Measurements from ENCODE around the gene CTSE. TPM values are rescaled to one million over a fixed set of nuclear protein-coding genes. Genes with fewer than 3 reads are reported as not detected.
A peak's percentile ranks its signal among the peaks of the same experiment; 100 is the strongest.

CTSE gene
- total and polyA plus RNA-seq, 9 of the 15 experiments (the other 6 are each of a cell fraction or from before 2014, with no cell fraction given) = 0.04 to 0.18 (median 0.09) TPM; not detected in 4

DNA sequence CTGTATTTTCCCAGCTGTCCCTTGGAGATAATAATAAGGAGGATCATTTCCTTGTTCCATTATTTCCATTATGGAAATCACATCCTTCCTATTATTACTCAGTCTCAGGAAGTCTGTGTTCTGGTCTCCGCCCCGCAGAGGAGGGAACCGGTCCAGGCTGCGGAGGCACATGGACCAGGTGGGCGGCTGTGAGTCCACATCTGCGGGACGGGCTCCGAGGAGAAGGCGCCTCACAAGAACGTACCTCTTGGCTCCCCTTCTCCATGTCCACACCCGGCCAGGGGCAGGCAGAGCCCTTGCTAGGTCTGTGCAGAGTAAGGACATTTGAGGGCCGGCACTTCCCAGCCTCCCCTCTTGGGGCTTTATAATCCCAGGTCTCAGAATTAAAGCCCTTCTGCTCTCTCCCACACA is 35.1 kb downstream of the CTSE start:
- H3K4me3 ChIP-seq = no peak overlapping the region
- H3K9me1 ChIP-seq (ENCODE audit: control insufficient read depth, insufficient read depth, low read length) = no peaks in the 10 kb centered on the region
- in situ Hi-C loops (cut with MboI) (no loop called here), intact Hi-C loops (cut with micrococcal nuclease) (no loop called here)
- H3K4me1 ChIP-seq (replicated peaks in 1 of 2; ENCODE audit: control insufficient read depth in 2 of 2, insufficient read depth in 2 of 2, low read length in 2 of 2) = no peaks in the 10 kb centered on the region; a peak in 1 of 5 replicates
- H3K4me2 ChIP-seq (ENCODE audit: insufficient read depth, low read length) = no peak overlapping the region
- no peak overlapping the region for H2AFZ ChIP-seq (ENCODE audit: low read depth, low read length)
- H3K27ac ChIP-seq (ENCODE audit: extremely low read depth, low read depth, low read length) = no peak overlapping the region
- no peaks in the 10 kb centered on the region for H3K79me2 ChIP-seq (ENCODE audit: control insufficient read depth, insufficient read depth, low read length)
- ATAC-seq (peak; percentile 37), DNase-seq (ENCODE audit: extremely low read depth in 1 of 4, low spot score in 3 of 4) (no peak), FAIRE-seq (no peak)
- H3K27me3 ChIP-seq (ENCODE audit: control insufficient read depth in 2 of 2, insufficient read depth in 2 of 2, low read length in 2 of 2) = peaks cover 11 to 55% of the 10 kb centered on the region in 2 experiments
- H4K20me1 ChIP-seq (replicated peaks; ENCODE audit: control insufficient read depth, insufficient read depth, low read length) = 0 out of 2 replicates have a peak, but pooled peaks cover 11% of the 10 kb centered on the region
- CTCF ChIA-PET (ENCODE audit: low intra/inter-chr PET ratio) = interaction anchor here (0.7 kb wide), 1 partner anchor 331 kb away, joined by 3 read pairs; no protein-coding TSS in a partner anchor
- no peaks in the 10 kb centered on the region for H3K9me3 ChIP-seq (replicated peaks; ENCODE audit: control insufficient read depth, insufficient read depth, low read depth, low read length)
- no TSS peak for BruUV-seq (replicated peaks)
- H3K36me3 ChIP-seq (ENCODE audit: control insufficient read depth, insufficient read depth, low read length) = no peaks in the 10 kb centered on the region
- WGBS (ENCODE audit: insufficient coverage, low coverage, missing lambda C conversion rate) = 16% methylated on average over 12 of the region's 12 CpGs
- H3K9ac ChIP-seq (ENCODE audit: insufficient read depth in 1 of 2, low read depth in 2 of 2, low read length in 2 of 2) = no peak overlapping the region; a peak in 1 of 4 replicates
- POLR2A ChIA-PET = no interaction called here
- no peak for TF ChIP-seq MYNN (IDR thresholded peaks at IDR 0.05)
- no peak for TF ChIP-seq MYNN (CRISPR knock-in tag; IDR thresholded peaks at IDR 0.05)
- TF ChIP-seq ZNF224 (CRISPR knock-in tag; IDR thresholded peaks at IDR 0.05) = no peak
- TF ChIP-seq RCOR1 (IDR thresholded peaks at IDR 0.05; ENCODE audit: borderline replicate concordance in 1 of 2, low read depth in 2 of 2, low read length in 2 of 2) = no peak
- no peak for TF ChIP-seq PPARD (CRISPR knock-in tag; IDR thresholded peaks at IDR 0.05)
- TF ChIP-seq RREB1 (CRISPR knock-in tag; IDR thresholded peaks at IDR 0.05) = no peak
- TF ChIP-seq SRSF9 (IDR thresholded peaks at IDR 0.05; ENCODE audit: borderline replicate concordance, low read depth, low read length) = no peak
- TF ChIP-seq ZNF77 (CRISPR knock-in tag; IDR thresholded peaks at IDR 0.05) = no peak
- TF ChIP-seq, protein P1, sequence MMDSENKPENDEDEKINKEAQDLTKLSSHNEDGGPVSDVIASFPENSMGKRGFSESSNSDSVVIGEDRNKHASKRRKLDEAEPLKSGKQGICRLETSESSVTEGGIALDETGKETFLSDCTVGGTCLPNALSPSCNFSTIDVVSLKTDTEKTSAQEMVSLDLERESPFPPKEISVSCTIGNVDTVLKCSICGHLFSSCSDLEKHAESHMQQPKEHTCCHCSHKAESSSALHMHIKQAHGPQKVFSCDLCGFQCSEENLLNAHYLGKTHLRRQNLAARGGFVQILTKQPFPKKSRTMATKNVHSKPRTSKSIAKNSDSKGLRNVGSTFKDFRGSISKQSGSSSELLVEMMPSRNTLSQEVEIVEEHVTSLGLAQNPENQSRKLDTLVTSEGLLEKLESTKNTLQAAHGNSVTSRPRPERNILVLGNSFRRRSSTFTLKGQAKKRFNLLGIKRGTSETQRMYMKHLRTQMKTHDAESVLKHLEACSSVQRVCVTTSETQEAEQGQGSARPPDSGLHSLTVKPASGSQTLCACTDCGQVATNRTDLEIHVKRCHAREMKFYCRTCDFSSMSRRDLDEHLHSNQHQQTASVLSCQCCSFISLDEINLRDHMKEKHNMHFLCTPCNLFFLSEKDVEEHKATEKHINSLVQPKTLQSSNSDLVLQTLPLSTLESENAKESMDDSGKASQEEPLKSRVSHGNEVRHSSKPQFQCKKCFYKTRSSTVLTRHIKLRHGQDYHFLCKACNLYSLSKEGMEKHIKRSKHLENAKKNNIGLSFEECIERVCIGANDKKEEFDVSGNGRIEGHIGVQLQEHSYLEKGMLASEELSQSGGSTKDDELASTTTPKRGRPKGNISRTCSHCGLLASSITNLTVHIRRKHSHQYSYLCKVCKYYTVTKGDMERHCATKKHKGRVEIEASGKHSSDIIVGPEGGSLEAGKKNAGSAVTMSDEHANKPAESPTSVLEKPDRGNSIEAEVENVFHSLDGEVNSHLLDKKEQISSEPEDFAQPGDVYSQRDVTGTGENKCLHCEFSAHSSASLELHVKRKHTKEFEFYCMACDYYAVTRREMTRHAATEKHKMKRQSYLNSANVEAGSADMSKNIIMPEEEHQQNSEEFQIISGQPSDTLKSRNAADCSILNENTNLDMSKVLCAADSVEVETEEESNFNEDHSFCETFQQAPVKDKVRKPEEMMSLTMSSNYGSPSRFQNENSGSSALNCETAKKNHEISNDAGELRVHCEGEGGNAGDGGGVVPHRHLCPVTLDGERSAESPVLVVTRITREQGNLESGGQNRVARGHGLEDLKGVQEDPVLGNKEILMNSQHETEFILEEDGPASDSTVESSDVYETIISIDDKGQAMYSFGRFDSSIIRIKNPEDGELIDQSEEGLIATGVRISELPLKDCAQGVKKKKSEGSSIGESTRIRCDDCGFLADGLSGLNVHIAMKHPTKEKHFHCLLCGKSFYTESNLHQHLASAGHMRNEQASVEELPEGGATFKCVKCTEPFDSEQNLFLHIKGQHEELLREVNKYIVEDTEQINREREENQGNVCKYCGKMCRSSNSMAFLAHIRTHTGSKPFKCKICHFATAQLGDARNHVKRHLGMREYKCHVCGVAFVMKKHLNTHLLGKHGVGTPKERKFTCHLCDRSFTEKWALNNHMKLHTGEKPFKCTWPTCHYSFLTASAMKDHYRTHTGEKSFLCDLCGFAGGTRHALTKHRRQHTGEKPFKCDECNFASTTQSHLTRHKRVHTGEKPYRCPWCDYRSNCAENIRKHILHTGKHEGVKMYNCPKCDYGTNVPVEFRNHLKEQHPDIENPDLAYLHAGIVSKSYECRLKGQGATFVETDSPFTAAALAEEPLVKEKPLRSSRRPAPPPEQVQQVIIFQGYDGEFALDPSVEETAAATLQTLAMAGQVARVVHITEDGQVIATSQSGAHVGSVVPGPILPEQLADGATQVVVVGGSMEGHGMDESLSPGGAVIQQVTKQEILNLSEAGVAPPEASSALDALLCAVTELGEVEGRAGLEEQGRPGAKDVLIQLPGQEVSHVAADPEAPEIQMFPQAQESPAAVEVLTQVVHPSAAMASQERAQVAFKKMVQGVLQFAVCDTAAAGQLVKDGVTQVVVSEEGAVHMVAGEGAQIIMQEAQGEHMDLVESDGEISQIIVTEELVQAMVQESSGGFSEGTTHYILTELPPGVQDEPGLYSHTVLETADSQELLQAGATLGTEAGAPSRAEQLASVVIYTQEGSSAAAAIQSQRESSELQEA (IDR thresholded peaks at IDR 0.05; ENCODE audit: low read depth) = no peak
- TF ChIP-seq ZNF197 (CRISPR knock-in tag; IDR thresholded peaks at IDR 0.05; ENCODE audit: low read depth) = no peak
